ENCODE results near the gene KDM7A. TPM values are rescaled to one million over a fixed set of nuclear protein-coding genes. Genes with fewer than 3 reads are reported as not detected.

The KDM7A gene
- polyA plus RNA-seq, 1 donor from 2014 or later, result 8.2 TPM

DNA sequence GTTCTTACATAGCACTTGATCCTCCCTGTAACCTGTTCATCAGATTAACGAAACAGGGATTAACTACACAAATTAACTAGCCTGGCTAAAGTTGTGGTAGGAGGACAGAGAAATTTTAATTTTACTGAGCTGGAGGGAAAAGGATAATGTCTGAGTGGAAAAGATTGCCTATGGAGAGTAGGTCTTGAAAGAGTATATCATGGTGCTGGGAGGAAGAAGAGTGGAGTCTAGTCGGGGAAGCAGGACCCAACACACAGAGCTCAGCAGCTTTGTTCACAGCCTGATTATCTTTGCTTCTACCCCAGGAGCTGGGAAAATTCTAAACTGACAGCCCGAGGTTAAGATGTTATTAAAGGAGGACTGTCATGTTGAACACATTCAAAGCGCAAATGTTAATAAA is 6.1 kb upstream of the KDM7A start:
- H2AFZ ChIP-seq (ENCODE audit: low read depth, low read length), result no peak overlapping the region
- no peaks in the 10 kb centered on the region for H3K36me3 ChIP-seq (ENCODE audit: insufficient read depth, low read length)
- no peaks in the 10 kb centered on the region for H3F3A ChIP-seq (ENCODE audit: insufficient read depth, low read length, poor library complexity, severe bottlenecking)
- no peaks in the 10 kb centered on the region for H3K79me2 ChIP-seq (replicated peaks; ENCODE audit: insufficient read depth, low read length)
- H3K9ac ChIP-seq (ENCODE audit: low read length), result no peak overlapping the region
- H3K9me3 ChIP-seq (ENCODE audit: low read length), result no peaks in the 10 kb centered on the region
- H3K4me3 ChIP-seq (ENCODE audit: low read length), result no peak overlapping the region
- no peak overlapping the region for H3K27ac ChIP-seq (ENCODE audit: low read length)
- H3K4me2 ChIP-seq (ENCODE audit: low read length), result no peak overlapping the region
- peaks cover 11% of the 10 kb centered on the region for H3K27me3 ChIP-seq (ENCODE audit: insufficient read depth, low read depth, low read length)
- no peaks in the 10 kb centered on the region for H4K20me1 ChIP-seq (ENCODE audit: insufficient read depth)
- H3K9me2 ChIP-seq (ENCODE audit: insufficient read depth, low read length), result no peaks in the 10 kb centered on the region
- TF ChIP-seq, protein P1, sequence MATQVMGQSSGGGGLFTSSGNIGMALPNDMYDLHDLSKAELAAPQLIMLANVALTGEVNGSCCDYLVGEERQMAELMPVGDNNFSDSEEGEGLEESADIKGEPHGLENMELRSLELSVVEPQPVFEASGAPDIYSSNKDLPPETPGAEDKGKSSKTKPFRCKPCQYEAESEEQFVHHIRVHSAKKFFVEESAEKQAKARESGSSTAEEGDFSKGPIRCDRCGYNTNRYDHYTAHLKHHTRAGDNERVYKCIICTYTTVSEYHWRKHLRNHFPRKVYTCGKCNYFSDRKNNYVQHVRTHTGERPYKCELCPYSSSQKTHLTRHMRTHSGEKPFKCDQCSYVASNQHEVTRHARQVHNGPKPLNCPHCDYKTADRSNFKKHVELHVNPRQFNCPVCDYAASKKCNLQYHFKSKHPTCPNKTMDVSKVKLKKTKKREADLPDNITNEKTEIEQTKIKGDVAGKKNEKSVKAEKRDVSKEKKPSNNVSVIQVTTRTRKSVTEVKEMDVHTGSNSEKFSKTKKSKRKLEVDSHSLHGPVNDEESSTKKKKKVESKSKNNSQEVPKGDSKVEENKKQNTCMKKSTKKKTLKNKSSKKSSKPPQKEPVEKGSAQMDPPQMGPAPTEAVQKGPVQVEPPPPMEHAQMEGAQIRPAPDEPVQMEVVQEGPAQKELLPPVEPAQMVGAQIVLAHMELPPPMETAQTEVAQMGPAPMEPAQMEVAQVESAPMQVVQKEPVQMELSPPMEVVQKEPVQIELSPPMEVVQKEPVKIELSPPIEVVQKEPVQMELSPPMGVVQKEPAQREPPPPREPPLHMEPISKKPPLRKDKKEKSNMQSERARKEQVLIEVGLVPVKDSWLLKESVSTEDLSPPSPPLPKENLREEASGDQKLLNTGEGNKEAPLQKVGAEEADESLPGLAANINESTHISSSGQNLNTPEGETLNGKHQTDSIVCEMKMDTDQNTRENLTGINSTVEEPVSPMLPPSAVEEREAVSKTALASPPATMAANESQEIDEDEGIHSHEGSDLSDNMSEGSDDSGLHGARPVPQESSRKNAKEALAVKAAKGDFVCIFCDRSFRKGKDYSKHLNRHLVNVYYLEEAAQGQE (IDR thresholded peaks at IDR 0.05; ENCODE audit: borderline replicate concordance), result no peak
- TF ChIP-seq RAD21 (conservative IDR thresholded peaks at IDR 0.05) (no peak), EP300 (conservative IDR thresholded peaks at IDR 0.05; ENCODE audit: poor library complexity, severe bottlenecking) (no peak), POLR2AphosphoS5 (IDR thresholded peaks at IDR 0.05) (no peak), MXI1 (conservative IDR thresholded peaks at IDR 0.05; ENCODE audit: poor library complexity, severe bottlenecking) (no peak), SMC3 (conservative IDR thresholded peaks at IDR 0.05; ENCODE audit: poor library complexity) (no peak), EZH2 (IDR thresholded peaks at IDR 0.05; ENCODE audit: borderline replicate concordance, insufficient read depth, low read length, poor library complexity, severe bottlenecking) (no peak), TAF1 (IDR thresholded peaks at IDR 0.05; ENCODE audit: low read depth) (no peak)
- TF ChIP-seq, protein P2, sequence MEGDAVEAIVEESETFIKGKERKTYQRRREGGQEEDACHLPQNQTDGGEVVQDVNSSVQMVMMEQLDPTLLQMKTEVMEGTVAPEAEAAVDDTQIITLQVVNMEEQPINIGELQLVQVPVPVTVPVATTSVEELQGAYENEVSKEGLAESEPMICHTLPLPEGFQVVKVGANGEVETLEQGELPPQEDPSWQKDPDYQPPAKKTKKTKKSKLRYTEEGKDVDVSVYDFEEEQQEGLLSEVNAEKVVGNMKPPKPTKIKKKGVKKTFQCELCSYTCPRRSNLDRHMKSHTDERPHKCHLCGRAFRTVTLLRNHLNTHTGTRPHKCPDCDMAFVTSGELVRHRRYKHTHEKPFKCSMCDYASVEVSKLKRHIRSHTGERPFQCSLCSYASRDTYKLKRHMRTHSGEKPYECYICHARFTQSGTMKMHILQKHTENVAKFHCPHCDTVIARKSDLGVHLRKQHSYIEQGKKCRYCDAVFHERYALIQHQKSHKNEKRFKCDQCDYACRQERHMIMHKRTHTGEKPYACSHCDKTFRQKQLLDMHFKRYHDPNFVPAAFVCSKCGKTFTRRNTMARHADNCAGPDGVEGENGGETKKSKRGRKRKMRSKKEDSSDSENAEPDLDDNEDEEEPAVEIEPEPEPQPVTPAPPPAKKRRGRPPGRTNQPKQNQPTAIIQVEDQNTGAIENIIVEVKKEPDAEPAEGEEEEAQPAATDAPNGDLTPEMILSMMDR (IDR thresholded peaks at IDR 0.05; ENCODE audit: poor library complexity, severe bottlenecking), result no peak

DNA sequence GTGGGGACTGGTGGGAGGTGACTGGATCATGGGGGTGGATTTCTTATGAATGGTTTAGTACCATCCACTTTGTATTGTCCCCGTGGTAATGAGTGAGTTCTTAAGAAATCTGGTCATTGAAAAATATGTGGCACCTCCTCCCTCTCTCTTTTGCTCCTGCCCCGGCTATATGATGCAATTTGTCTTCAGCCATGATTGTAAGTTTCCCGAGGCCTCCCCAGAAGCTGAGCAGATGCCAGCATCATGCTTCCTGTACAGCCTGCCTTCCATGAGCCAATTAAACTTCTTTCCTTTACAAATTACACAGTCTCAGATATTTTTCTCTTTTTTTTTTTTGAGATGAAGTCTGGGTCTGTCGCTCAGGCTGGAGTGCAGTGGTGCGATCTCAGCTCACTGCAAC is 2.6 kb upstream of the KDM7A start:
- Histone ChIP-seq H3K9ac (ENCODE audit: low read length) (no peak overlapping the region), H3K36me3 (ENCODE audit: insufficient read depth, low read length) (no peaks in the 10 kb centered on the region), H4K20me1 (ENCODE audit: insufficient read depth) (no peaks in the 10 kb centered on the region), H3K27ac (ENCODE audit: low read length) (no peak overlapping the region), H2AFZ (ENCODE audit: low read depth, low read length) (no peak overlapping the region), H3K79me2 (replicated peaks; ENCODE audit: insufficient read depth, low read length) (no peaks in the 10 kb centered on the region), H3K4me2 (ENCODE audit: low read length) (no peak overlapping the region), H3K9me2 (ENCODE audit: insufficient read depth, low read length) (no peaks in the 10 kb centered on the region), H3K9me3 (ENCODE audit: low read length) (no peaks in the 10 kb centered on the region), H3K4me3 (ENCODE audit: low read length) (no peak overlapping the region), H3K27me3 (ENCODE audit: insufficient read depth, low read depth, low read length) (peaks cover 11% of the 10 kb centered on the region), H3F3A (ENCODE audit: insufficient read depth, low read length, poor library complexity, severe bottlenecking) (no peaks in the 10 kb centered on the region)
- TF ChIP-seq RAD21 (conservative IDR thresholded peaks at IDR 0.05) (no peak), MXI1 (conservative IDR thresholded peaks at IDR 0.05; ENCODE audit: poor library complexity, severe bottlenecking) (no peak), EZH2 (IDR thresholded peaks at IDR 0.05; ENCODE audit: borderline replicate concordance, insufficient read depth, low read length, poor library complexity, severe bottlenecking) (no peak), SMC3 (conservative IDR thresholded peaks at IDR 0.05; ENCODE audit: poor library complexity) (no peak), TAF1 (IDR thresholded peaks at IDR 0.05; ENCODE audit: low read depth) (no peak)
- TF ChIP-seq, protein P2 (IDR thresholded peaks at IDR 0.05; ENCODE audit: poor library complexity, severe bottlenecking), result no peak
- TF ChIP-seq, protein P1 (IDR thresholded peaks at IDR 0.05; ENCODE audit: borderline replicate concordance), result no peak

Measured in neural cell (in vitro differentiated cells).